Right ventricle myocardium inferior (tissue), 1 donor: ENCODE measurements around the gene ABHD3. TPM values are rescaled to one million over a fixed set of nuclear protein-coding genes. Genes with fewer than 3 reads are reported as not detected.

ENCODE experiments used
- ATAC-seq: fragments of 200-7000 bp; cut with Tn5 transposase; one replicate; pipeline ENCODE4 v1.9.1; 2020; ENCODE audit warnings: mild to moderate bottlenecking, moderate library complexity
- DNase-seq: peaks from one replicate; pipeline ENCODE4 v3.0.0; 2021; ENCODE audit errors: missing footprints
- intact Hi-C: fragments of 100-400 bp; cut with DNase I; formaldehyde crosslinking; loops from one replicate; pipeline ENCODE4 v1.11.0; 2022
- microRNA-seq: library from miRNA; unstranded; fragments of <30 nt; microRNA quantifications from one replicate; pipeline ENCODE4 v1.2.0, GENCODE V29; 2020
- total RNA-seq: library from RNA; stranded (reverse); fragmentation: NEBNext Ultra II Directional; extraction: Animal tissue kit (Norgen Biotek cat#: 25700); gene quantifications from one replicate; pipeline ENCODE4 v1.2.1, GENCODE V29; 2021
- donor health status: DM: no; HTN: yes; CAD: no; lungs with severe emphysema.

Gene ABHD3
- total RNA-seq, 1 donor from 2014 or later, result 5.4 TPM

DNA sequence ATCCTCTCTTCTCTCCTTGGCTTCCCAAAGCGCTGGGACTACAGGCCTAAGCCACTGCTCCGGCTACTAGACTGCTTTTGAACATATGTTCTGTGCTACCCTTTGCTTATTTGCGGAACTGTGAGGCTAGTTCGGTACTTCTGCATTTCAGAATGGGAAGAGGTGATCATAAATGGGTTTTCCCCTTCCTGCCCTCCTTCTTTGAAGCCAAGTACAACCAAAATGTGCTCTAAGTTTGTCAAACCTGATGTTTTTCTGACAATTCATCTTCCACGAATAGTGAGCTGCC lies 102.3 kb downstream of the ABHD3 start:
- no peak for DNase-seq
- intact Hi-C loops, result loop anchor here (5.0 kb wide), 1 partner anchor 100 kb away; the partner anchor contains the start of gene ABHD3
- no peak for ATAC-seq

Small RNAs within 50 kb of the gene (microRNA-seq; reads per million reads assigned to microRNA genes)
- gene MIR320C1, result not detected

Other genes starting within 250 kb of the ABHD3 start
- 9.6 TPM for gene ESCO1, start 104.1 kb downstream of the ABHD3 start, total RNA-seq
- gene SNRPD1, start 92.5 kb downstream of the ABHD3 start, total RNA-seq, result 24.9 TPM
- 17.3 TPM for gene MIB1, start 36.0 kb upstream of the ABHD3 start, total RNA-seq